SKM-1 treated with dmso at 0.1 percent for 144 hours (cell line): Measurements from ENCODE around the gene CCSER1.

ENCODE experiments used
- DNase-seq: peaks from one replicate; lab custom pipeline; 2025; ENCODE audit not compliant: unreplicated experiment; lab: John Stamatoyannopoulos, UW

Gene CCSER1

DNA sequence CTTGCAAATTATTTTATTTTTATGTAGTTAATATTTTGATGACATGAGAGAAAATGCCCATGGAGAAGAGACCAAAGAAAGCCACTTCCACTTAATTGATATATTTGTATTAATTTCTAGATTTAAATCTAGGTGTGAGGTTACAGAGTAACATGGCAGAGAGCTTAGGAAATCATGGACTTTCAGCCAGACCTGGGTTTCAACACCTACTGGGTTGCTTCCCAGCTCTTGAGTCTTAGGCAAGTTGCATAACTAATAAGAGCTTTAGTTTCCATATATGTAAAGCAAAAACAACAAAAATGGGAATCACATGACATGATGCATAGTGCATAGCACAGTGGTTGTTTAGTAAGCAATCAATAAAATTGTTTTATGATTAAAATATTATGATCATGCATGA is 413.3 kb downstream of the CCSER1 start:
- no peak for DNase-seq

DNA sequence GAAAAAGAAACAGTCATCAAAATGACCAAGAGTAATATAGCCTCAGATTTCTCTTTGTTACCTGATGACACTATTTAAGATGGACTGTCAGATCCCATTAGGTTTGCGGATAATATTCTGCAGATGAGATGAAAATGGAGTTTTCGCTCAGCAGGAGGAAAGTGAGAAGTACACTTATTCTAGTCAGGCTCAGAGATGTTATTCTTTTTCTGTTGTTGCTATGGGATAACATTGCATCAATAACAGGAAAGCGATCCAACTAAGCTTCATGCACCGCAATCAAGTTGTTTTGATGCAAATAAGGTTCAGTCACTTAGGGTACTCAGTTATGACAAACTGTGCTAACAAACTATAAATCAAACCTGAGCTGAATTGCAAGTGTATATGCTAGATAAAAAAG is 415.0 kb downstream of the CCSER1 start:
- DNase-seq = no peak

DNA sequence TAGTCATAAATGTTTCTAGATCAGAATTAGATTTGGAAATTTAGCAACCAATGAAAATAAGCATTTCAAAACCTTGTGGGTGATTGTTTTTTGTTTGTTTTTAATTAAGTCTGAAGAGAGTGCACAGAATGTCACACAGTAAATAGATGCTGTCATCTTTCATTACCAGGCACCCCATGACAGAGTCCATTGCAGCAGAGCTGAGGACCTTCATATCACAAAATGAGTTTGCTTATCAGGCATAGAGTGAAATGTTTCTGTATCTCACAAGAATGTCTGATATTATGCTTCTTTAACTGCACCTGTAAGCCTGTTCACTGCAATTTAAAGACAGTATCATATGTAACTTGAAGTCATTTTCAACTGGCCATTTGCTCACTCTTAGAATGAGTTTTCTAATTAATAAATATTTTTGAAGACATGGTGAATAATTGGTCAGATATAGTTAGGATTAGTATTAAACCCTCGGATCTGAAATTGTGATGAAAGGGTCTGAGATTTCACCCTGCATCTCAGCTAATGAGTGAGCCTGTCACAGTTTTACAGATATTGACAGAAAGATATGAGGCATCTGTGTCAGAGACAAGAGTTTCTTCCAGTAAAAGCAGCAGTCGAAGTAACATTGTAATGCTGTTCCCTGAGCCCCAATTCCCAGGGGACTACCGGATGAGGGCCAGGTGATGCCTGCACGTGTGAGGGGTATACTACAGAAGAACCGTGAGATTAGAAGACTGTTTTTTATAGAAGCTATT is 416.4 kb downstream of the CCSER1 start:
- DNase-seq = no peak

DNA sequence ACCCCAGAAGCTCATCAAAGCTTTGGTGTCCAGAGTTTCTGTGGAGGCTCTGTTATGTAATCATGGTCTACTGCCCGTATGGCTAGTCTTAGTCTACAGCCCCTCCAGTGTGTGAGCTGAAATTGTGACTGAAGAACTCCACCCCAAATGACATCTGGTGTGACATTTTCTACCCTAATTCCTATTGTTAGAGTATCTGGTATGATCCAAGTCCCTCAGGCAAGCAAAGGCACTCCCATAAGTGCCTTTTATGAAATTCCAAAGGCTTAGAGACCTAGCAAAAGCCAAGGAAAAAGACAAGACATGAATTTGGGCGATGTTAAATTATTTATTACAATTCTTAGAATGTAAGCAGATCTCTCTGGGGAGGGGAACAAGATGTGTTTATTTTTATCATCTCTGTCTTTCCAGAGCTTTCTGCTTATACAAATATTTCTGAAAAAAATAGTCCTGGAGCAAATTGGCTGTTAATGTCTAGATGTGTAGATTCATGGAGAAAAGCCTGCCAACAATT is 417.4 kb downstream of the CCSER1 start:
- no peak for DNase-seq

DNA sequence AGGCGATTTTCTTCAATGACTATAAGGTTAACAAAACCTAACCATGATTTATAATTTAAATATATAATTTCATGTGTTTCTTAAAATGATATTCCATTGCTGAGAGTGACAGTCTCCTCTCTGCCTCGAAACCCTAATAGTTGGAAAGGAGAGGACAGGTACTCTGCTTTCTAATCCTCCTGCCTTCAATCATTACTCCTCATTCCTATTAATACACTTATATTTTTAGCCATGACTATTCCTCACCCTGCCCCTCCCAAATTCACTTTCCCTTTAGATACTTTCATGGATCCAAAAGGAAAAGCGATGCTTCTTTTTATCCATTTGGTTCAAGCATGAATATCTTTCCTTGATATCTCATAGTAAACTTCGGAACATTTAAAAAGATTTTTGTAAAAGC is 418.2 kb downstream of the CCSER1 start:
- DNase-seq = no peak

DNA sequence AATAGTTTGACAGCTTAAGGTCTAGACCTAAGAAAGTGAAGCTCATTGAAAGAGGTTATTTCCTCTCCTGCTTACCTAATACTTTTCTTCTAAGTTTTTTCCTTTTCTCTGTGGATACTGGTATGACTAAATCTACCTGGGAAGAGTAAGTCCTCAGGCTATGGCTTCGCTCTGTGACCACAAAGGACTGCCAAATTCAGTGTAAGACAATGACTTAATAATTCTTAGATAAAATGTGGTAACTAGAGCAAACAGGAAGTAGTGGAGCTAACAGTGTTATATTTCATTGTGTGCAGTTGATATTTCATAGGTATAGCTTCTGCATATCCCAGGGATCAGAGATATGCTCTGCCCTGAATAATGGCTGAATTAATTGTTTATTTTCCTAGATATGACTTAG is 418.9 kb downstream of the CCSER1 start:
- DNase-seq = peak; percentile 9

DNA sequence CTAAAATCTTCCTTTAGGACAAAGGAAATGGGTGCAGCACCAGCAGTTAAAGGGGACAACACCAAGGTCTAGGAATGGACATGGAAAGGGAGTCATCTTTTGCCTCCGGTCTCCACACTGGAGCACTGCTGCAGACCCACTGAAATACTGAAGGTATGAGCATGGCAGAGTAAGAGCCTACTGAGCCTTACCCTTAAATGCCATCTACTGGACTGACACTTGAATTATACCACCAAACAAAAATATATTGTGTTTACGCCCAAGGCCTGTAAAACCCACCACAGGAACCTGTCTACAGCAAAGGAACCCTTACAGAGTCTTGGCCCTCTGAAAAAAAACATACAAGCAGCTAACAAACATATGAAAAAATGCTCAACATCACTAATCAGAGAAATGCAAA is 443.4 kb downstream of the CCSER1 start:
- DNase-seq = no peak

DNA sequence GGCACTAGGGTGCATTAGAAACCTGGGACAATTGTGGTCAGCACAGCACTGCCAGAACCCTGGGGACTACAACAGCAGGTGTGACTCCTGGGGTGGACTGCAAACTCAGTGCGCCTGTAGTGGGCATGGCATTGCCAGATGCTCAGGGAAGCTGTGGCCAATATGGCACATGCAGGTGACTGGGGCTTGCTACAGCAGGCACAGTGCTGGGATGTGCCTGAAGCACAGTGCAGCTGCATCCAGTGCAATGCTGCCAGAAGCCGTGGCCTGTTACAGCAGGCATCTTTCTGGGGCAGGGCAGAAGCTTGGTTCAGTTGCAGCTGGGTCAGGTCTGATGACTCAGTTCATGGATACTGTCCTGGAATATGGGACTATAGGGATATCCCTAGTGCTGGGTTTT is 445.8 kb downstream of the CCSER1 start:
- DNase-seq = no peak

DNA sequence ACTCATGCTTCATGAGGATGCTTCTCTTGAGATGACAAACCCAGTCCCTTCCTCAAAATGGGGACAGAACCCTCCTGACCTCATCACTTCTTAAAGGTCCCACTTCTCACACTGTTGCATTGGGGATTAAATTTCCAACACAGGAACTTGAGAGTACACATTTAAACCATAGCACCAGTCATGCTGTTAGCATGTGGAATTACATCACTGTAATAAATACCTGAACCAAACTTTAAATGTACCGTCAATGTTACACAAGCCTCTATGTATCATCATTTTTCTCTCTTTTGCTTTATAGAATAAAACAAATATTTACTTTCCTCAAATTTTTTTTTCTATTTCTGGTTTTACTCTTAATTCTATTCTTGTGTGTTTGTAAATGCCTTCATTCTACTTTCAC is 448.2 kb downstream of the CCSER1 start:
- DNase-seq = no peak

DNA sequence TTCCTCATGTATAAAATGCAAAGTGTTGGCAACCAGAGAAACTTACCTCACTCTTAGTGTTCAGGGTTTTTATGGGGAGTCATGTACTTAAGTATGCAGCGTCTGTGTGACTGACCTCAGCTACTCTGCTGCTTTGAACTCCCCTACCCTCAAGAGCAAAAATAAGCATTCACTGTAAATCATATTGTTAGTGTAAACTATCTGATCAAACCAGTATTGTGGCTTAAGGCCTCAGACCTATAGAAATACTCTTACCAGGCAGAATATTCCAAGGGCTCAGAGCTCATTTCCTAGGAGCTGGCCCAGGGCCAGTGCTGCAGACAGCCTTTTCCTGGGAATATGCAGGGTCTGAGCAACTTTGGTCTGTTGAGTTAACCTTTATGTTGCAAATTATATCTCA is 453.1 kb downstream of the CCSER1 start:
- DNase-seq = no peak

DNA sequence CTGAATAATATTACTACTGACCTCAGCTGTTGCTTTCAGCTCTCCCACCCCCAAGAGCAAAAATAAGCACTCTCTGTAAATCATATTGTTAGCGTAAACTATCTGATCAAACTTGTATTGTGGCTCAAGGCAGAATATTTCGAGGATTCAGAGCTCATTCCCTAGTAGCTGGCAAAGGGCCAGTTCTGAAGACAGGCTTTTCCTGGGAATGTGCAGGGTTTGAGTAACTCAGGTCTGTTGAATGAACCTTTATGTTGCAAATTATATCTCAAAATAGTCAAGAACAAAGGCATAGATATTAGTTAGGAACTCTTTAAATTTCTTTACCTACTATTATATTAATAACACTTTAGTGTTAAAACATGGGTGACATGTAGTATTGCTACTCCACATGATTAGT is 454.9 kb downstream of the CCSER1 start:
- no peak for DNase-seq

DNA sequence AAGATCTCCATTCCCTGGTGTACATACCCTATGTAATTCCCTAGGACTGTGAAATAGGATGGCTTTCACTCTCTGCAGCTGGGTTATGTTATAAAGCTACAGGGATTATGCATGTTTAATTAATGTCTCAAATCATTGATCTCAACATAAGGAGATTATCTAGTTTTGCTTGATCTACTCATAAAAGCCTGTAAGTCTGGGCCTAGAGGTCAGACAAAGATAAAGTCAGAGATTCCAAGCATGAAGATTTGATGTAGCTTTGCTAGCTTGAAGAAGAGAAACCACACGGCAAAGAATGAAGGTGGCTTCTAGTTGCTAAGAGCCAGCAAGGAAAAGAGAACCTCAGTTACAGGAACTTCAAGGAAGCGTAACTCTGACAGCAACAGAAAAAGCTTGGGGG is 456.9 kb downstream of the CCSER1 start:
- DNase-seq = no peak

DNA sequence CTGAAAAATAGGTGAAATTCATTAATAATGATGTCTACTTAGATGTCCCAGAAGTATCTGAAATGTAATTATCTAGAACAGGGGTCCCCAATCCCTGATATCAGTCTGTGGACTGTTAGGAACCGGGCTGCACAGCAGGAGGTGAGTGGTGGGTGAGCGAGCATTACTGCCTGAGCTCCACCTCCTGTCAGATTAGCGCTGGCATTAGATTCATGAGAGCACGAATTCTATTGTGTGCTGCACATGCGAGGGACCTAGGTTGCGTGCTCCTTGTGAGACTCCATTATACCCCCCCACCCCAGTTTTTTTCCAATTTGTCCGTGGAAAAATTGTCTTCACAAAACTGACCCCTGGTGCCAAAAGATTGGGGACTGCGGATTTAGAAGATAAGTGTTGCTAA is 458.8 kb downstream of the CCSER1 start:
- no peak for DNase-seq

DNA sequence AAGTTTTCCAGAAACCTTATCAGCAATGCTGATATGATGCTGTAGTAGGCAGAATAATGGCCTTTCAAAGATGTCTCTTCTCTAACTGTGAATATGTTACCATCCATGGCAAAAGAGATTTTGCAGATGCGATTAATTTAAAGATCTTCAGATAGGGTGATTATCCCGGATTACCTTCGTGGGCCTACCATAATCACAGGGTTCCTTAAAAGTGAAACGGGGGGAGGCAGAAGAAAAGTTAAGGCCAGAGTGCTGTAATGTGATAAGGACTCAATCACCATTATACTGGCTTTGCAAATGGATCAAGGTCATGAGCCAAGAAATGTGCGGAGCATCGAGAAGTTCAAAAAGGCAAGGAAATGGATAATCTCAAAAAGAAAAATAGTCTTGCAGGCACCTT is 459.6 kb downstream of the CCSER1 start:
- no peak for DNase-seq

DNA sequence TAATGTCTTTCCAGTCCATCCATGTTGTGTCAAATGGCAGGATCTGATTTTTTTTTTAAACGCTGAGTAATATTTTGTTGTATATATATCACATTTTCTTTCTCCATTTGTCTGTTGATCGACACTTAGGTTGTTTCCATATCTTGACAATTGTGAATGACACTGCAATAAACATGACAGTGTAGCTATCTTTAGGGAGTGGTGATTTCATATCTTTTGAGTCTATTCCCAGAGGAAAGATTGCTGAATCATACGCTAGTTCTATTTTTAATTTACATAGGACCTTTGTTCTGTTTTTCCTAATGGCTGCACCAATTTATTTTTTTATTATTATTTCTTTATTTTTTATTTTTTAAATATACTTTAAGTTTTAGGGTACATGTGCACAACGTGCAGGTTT is 470.7 kb downstream of the CCSER1 start:
- DNase-seq = no peak

DNA sequence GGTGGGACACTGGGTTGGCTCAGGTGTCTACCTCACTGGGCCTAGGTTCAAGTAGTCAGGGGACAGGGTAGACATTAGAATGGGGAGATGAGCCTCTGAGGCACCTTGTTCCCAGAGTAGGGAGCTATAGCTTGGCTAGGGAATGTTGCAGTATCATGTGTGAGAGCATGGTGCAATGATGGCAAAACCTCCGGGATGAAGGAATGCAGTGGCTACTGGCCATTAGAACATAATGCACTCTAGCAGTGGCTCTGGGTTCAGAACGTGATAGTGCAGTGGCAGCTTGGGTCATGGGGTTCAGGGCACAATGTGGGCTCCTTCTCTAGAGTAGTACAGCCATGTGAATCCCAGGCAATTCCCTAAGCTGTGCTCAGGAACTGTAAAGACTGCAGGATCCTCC is 471.5 kb downstream of the CCSER1 start:
- DNase-seq = no peak

DNA sequence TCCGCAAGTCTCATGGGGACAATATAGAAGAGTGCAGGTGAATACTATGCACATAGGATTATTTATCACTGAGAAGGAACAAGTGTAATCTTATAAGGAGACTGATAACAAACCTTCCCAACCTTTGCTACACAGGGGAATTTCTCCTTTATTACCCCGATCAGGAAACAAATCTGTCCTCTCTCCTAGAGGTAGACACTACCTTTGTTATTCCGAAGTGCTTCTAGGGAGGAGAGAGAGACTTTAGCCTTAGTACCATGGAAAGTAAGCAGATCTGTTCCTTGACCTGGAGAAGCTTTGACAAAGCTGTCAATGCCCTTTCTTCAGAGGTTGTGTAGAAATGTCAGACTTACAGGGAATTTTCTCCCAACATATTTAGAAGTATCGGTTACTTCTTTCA is 475.5 kb downstream of the CCSER1 start:
- DNase-seq = no peak

DNA sequence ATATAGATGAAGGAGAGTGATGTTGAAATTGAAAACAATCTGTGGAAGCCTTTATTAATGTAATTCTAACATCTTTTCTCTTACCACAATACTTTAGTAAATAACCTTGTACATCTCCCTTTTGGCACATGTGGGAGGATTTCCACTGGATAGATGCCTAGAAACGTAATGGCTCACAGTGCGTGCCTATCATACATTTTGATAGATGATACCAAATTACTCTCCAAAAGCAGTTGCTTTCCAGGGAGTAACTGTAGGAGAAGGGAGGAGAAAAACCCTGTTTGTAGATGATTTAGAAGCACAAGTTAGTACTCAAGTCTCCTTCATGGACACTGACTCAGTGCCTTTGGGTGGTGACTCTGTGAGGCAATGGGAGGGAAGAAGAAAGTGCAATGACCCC is 476.3 kb downstream of the CCSER1 start:
- DNase-seq = no peak

DNA sequence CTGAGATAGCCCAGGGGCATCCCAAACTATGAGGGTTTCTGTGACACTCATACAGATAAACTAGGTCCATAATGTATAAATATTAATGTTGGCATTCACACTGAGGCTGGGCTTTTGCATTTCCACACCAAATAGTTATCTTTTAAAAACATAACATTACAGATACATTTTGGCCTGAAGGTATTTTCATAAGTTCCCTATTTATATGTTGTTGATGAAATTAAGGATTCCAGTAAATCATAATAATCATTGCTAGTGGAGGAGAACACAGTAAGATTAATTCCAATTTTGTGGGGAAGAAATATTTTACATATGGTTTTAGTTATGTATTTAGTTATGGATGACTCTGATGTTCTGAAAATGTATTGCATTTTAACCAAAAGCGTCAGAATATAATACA is 479.6 kb downstream of the CCSER1 start:
- no peak for DNase-seq

DNA sequence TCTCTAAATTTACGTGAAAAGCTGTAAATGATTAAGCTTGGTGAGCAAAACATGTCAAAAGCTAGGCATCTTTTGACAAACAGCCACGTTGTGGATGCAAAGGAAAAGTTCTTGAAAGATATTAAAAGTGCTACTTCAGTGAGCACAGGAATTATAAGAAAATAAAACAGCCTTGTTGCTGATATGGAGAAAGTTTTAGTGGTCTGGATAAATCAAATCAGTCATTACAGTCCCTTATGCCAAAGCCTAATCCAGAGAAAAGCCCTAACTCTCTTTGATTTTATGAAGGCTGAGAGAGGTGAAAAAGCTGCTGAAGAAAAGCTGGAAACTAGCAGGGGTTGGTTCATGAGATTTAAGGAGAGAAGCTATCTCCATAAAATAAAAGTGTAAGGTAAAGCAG is 487.2 kb downstream of the CCSER1 start:
- no peak for DNase-seq

DNA sequence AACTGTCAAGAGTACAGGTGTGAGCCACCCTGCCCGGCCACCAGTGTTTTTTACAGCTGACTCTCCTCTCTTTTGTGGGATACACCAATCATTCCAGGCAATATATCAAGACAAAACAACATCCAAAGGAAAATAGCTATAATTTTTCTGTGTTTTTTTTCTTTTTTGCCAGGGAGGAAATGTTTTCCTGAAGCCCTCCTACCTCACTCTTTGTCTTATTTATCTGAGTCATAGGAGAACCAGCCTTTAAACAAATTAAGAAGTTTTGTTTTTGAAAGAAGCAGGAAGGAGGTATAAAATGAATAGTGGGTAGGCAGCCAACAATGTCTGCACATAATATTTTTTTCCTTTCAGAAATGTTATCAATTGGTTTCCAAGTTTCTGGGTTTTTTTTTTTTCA is 493.9 kb downstream of the CCSER1 start:
- no peak for DNase-seq

DNA sequence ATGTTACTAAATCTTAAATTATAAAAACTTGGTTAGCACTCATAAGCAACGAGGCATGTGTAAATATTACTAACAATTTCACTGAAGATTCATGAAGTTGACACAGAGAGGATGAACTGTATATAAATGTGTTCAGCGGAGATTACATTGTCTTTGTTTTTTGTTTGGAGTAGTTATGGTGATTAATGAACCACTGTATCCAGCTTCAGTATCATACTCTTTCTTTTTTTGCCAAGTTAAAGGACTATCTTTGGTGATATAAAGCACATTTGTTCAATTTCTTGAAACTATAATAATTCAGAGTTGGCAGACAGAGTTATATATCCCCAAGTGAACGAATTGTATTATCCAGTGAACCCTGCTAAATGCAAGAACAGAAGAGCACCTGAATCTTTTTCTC is 497.6 kb downstream of the CCSER1 start:
- DNase-seq = no peak

DNA sequence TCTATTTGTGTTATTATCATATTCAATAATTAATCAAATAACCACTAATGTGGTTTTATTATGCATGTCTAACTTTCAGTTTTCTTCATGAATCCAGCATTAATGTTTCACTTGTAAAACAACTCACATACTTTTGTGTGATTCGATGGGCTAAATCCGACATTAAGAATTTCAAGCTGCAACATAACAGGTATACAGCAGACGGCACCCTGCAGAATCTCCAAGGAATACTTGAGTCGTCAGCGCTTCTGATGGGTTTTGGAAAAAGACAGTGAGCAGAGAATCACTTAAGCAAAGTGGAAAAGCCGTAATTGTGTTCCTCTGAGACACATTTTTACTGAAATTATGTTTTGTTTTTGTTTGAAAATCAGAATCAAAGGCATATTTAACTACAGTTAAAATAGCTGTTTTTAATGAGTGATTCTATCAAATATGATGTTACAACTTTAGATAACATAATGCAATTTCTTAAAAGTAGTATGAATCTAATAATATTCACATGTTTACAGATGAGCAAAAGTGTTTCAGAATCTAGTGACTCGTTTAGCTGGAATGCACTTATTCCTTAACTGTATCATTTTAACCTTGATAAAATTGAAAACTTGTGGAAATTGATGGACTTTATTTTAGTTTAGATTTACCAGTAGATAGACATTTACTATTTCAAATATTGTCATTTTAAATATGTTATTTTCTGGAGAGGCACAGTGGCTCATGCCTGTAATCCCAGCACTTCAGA is 514.8 kb downstream of the CCSER1 start:
- no peak for DNase-seq
